ENCODE measurements around the gene ZFHX3.

- no peak for TF ChIP-seq CTCF (IDR thresholded peaks at IDR 0.05)
- TF ChIP-seq POLR2A (IDR thresholded peaks at IDR 0.05) = no peak
These were observed 207.1 kb downstream of the ZFHX3 start for GRCh38 chr16:72840631-72841381.

All from tibial nerve (tissue), 3 donors.